HUDEP-2 (cell line): Measurements from ENCODE around the gene RASAL1.
A peak's percentile ranks its signal among the peaks of the same experiment; 100 is the strongest.
"Not testable (repeated sequence)": the region's sequence is repeated elsewhere in the genome, so short reads cannot be mapped to it uniquely, and the experiment has no call there.

Experiments used
- DNase-seq, 76 experiments: peaks; one replicate each; lab custom pipeline; 2025; ENCODE audit not compliant: unreplicated experiment in 76 of 76; lab: John Stamatoyannopoulos, UW

Gene RASAL1

GRCh38 chr12:113142886-113143332, 7.3 kb upstream of the RASAL1 start:
- DNase-seq = no peak

- no peak for DNase-seq
Observed at GRCh38 chr12:113142173-113142885, 6.8 kb upstream of the RASAL1 start.

- not testable (repeated sequence) for DNase-seq
Observed at GRCh38 chr12:113141716-113142115, 6.2 kb upstream of the RASAL1 start.

GRCh38 chr12:113140706-113141105, 5.1 kb upstream of the RASAL1 start:
- DNase-seq = no peak

GRCh38 chr12:113138826-113139225, 3.3 kb upstream of the RASAL1 start:
- DNase-seq = no peak

GRCh38 chr12:113137861-113138783, 2.6 kb upstream of the RASAL1 start:
- DNase-seq = no peak

GRCh38 chr12:113136990-113137511, 1.5 kb upstream of the RASAL1 start:
- no peak for DNase-seq

GRCh38 chr12:113136128-113136989, 798 bp upstream of the RASAL1 start:
- peak in 57 of 76 experiments; percentile 8 to 77 (median 42) for DNase-seq

GRCh38 chr12:113134521-113134951, 1.0 kb downstream of the RASAL1 start:
- DNase-seq = no peak

- DNase-seq = no peak
Observed at GRCh38 chr12:113134071-113134470, 1.5 kb downstream of the RASAL1 start.

GRCh38 chr12:113133666-113134065, 1.9 kb downstream of the RASAL1 start:
- DNase-seq = no peak

- peak in 1 of 76 experiments; percentile 22 for DNase-seq
Observed at GRCh38 chr12:113133036-113133435, 2.5 kb downstream of the RASAL1 start.

GRCh38 chr12:113131556-113131955, 4.0 kb downstream of the RASAL1 start:
- DNase-seq = no peak

GRCh38 chr12:113130457-113131135, 5.0 kb downstream of the RASAL1 start:
- no peak for DNase-seq

GRCh38 chr12:113129664-113130456, 5.7 kb downstream of the RASAL1 start:
- DNase-seq = no peak

- DNase-seq = no peak
Observed at GRCh38 chr12:113128802-113129663, 6.5 kb downstream of the RASAL1 start.

GRCh38 chr12:113127791-113128199, 7.8 kb downstream of the RASAL1 start:
- no peak for DNase-seq
